ENCODE data around the gene PARL. TPM values are rescaled to one million over a fixed set of nuclear protein-coding genes. Genes with fewer than 3 reads are reported as not detected.

The PARL gene
- total RNA-seq, 1 donor from 2014 or later = 58.5 TPM

GRCh38 chr3:183920416-183920815, 35.7 kb upstream of the PARL start:
- Mint-ChIP-seq H3K9me3 (ENCODE audit: unreplicated experiment) (peaks cover 5% of the 10 kb centered on the region), H3K36me3 (ENCODE audit: unreplicated experiment) (peaks cover 7% of the 10 kb centered on the region), H3K4me1 (ENCODE audit: low read depth, unreplicated experiment) (peaks cover 29% of the 10 kb centered on the region), H3K27ac (ENCODE audit: unreplicated experiment) (no peak overlapping the region), H3K4me3 (ENCODE audit: unreplicated experiment) (no peak overlapping the region), H3K27me3 (ENCODE audit: unreplicated experiment) (peaks cover 2% of the 10 kb centered on the region)
- no peak for DNase-seq
- TF ChIP-seq, protein P1, sequence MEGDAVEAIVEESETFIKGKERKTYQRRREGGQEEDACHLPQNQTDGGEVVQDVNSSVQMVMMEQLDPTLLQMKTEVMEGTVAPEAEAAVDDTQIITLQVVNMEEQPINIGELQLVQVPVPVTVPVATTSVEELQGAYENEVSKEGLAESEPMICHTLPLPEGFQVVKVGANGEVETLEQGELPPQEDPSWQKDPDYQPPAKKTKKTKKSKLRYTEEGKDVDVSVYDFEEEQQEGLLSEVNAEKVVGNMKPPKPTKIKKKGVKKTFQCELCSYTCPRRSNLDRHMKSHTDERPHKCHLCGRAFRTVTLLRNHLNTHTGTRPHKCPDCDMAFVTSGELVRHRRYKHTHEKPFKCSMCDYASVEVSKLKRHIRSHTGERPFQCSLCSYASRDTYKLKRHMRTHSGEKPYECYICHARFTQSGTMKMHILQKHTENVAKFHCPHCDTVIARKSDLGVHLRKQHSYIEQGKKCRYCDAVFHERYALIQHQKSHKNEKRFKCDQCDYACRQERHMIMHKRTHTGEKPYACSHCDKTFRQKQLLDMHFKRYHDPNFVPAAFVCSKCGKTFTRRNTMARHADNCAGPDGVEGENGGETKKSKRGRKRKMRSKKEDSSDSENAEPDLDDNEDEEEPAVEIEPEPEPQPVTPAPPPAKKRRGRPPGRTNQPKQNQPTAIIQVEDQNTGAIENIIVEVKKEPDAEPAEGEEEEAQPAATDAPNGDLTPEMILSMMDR (IDR thresholded peaks at IDR 0.05; ENCODE audit: partially characterized antibody, unreplicated experiment) = no peak

GRCh38 chr3:183918178-183918577, 33.5 kb upstream of the PARL start:
- no peak overlapping the region for H3K4me3 Mint-ChIP-seq (ENCODE audit: unreplicated experiment)
- TF ChIP-seq, protein P1 (IDR thresholded peaks at IDR 0.05; ENCODE audit: partially characterized antibody, unreplicated experiment) = no peak
- H3K9me3 Mint-ChIP-seq (ENCODE audit: unreplicated experiment) = peaks cover 8% of the 10 kb centered on the region
- H3K4me1 Mint-ChIP-seq (ENCODE audit: low read depth, unreplicated experiment) = peaks cover 18% of the 10 kb centered on the region
- H3K27me3 Mint-ChIP-seq (ENCODE audit: unreplicated experiment) = peaks cover 2% of the 10 kb centered on the region
- no peak for DNase-seq
- H3K36me3 Mint-ChIP-seq (ENCODE audit: unreplicated experiment) = no peaks in the 10 kb centered on the region
- H3K27ac Mint-ChIP-seq (ENCODE audit: unreplicated experiment) = no peak overlapping the region

DNA sequence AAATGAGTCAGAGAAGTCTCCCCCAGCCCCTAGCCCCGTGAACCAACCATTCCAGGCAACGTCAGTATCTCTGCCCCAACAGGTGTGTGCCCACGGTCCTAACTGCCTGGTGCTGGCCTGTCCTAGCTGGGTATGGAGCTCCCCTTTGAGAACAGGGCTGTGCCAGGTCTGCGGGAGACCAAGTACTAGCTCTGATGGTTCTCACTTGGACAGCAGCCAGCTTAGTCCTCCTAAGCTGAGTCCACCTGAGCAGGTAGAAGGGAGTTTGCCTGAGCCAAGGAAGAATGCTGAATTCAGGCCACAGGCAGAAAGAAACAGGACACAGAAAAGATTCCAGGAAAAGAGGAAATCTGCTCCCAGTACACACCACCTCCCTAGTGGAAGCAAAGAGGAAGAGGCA, 33.1 kb upstream of the PARL start:
- no peak for DNase-seq
- H3K9me3 Mint-ChIP-seq (ENCODE audit: unreplicated experiment) = peaks cover 6% of the 10 kb centered on the region
- TF ChIP-seq, protein P1 (IDR thresholded peaks at IDR 0.05; ENCODE audit: partially characterized antibody, unreplicated experiment) = no peak
- H3K27me3 Mint-ChIP-seq (ENCODE audit: unreplicated experiment) = peaks cover 2% of the 10 kb centered on the region
- H3K36me3 Mint-ChIP-seq (ENCODE audit: unreplicated experiment) = no peaks in the 10 kb centered on the region
- H3K27ac Mint-ChIP-seq (ENCODE audit: unreplicated experiment) = no peak overlapping the region
- H3K4me1 Mint-ChIP-seq (ENCODE audit: low read depth, unreplicated experiment) = peaks cover 14% of the 10 kb centered on the region
- H3K4me3 Mint-ChIP-seq (ENCODE audit: unreplicated experiment) = no peak overlapping the region

- H3K4me3 Mint-ChIP-seq (ENCODE audit: unreplicated experiment) = no peak overlapping the region
- TF ChIP-seq, protein P1 (IDR thresholded peaks at IDR 0.05; ENCODE audit: partially characterized antibody, unreplicated experiment) = no peak
- no peak overlapping the region for H3K27ac Mint-ChIP-seq (ENCODE audit: unreplicated experiment)
- H3K9me3 Mint-ChIP-seq (ENCODE audit: unreplicated experiment) = peaks cover 8% of the 10 kb centered on the region
- H3K36me3 Mint-ChIP-seq (ENCODE audit: unreplicated experiment) = no peaks in the 10 kb centered on the region
- H3K4me1 Mint-ChIP-seq (ENCODE audit: low read depth, unreplicated experiment) = peaks cover 1% of the 10 kb centered on the region
- peaks cover 6% of the 10 kb centered on the region for H3K27me3 Mint-ChIP-seq (ENCODE audit: unreplicated experiment)
- no peak for DNase-seq
These were observed 30.2 kb upstream of the PARL start for GRCh38 chr3:183914856-183915255.

- Mint-ChIP-seq H3K4me3 (ENCODE audit: unreplicated experiment) (no peak overlapping the region), H3K36me3 (ENCODE audit: unreplicated experiment) (no peaks in the 10 kb centered on the region), H3K27me3 (ENCODE audit: unreplicated experiment) (peaks cover 6% of the 10 kb centered on the region), H3K4me1 (ENCODE audit: low read depth, unreplicated experiment) (peaks cover 1% of the 10 kb centered on the region), H3K27ac (ENCODE audit: unreplicated experiment) (no peak overlapping the region), H3K9me3 (ENCODE audit: unreplicated experiment) (peaks cover 8% of the 10 kb centered on the region)
- no peak for DNase-seq
- TF ChIP-seq, protein P1 (IDR thresholded peaks at IDR 0.05; ENCODE audit: partially characterized antibody, unreplicated experiment) = no peak
These were observed 28.9 kb upstream of the PARL start for GRCh38 chr3:183913580-183913920.
